ENCODE data around the gene TSC22D3.

- TF ChIP-seq CTCF (IDR thresholded peaks at IDR 0.05; ENCODE audit: insufficient read depth, low read length, poor library complexity, severe bottlenecking) = no peak
- TF ChIP-seq EZH2phosphoT487 (conservative IDR thresholded peaks at IDR 0.05; ENCODE audit: low read length) = no peak
Measured at GRCh38 chrX:107708762-107709161, 66.8 kb downstream of the TSC22D3 start.

Data from SU-DHL-6 (cell line).